Neuron (in vitro differentiated cells): ENCODE data around the gene SSBP4.

ENCODE experiments used
- H2AFZ ChIP-seq: one replicate; pipeline ENCODE4 v1.6.1; 2013; ENCODE audit warnings: low read depth, mild to moderate bottlenecking, inconsistent platforms, low read length, moderate library complexity
- H3K27me3 ChIP-seq: one replicate; pipeline ENCODE4 v1.6.1; 2013; ENCODE audit warnings: low read length; ENCODE audit not compliant: insufficient read depth
- H3K36me3 ChIP-seq: one replicate; pipeline ENCODE4 v1.6.1; 2013; ENCODE audit warnings: low read length; ENCODE audit not compliant: insufficient read depth
- H3K4me1 ChIP-seq: one replicate; pipeline ENCODE4 v1.6.1; 2013; ENCODE audit warnings: low read length; ENCODE audit not compliant: insufficient read depth
- H3K4me3 ChIP-seq: 2 replicates; pipeline ENCODE4 v1.5.1; 2013; ENCODE audit warnings: mild to moderate bottlenecking, low read length, moderate library complexity
- H3K9me3 ChIP-seq: one replicate; pipeline ENCODE4 v1.6.1; 2013; ENCODE audit warnings: low read length

The SSBP4 gene

DNA sequence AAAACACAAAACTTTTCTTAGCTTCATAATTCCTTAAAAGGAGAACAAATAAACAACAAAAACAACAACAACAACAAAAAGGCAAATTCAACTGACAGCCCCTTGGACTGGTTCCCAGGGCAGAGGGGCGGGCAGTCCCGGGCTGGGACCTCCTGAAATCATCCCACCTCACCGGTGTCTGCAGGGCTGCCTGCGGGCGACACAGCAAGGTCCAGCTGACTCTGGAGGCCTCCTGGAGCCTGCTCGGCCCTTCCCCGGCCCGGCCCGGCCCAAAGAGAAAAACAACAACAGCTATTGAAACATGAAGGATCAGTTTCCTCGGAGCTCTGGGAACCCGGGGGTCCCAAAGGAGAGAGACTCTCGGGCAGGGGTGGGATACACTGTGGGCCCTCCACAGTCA, 23.7 kb downstream of the SSBP4 start:
- no peak overlapping the region for H2AFZ ChIP-seq
- no peak overlapping the region for H3K4me3 ChIP-seq
- no peaks in the 10 kb centered on the region for H3K9me3 ChIP-seq
- H3K36me3 ChIP-seq = peaks cover 12% of the 10 kb centered on the region
- no peaks in the 10 kb centered on the region for H3K27me3 ChIP-seq
- H3K4me1 ChIP-seq = peaks cover 36% of the 10 kb centered on the region

DNA sequence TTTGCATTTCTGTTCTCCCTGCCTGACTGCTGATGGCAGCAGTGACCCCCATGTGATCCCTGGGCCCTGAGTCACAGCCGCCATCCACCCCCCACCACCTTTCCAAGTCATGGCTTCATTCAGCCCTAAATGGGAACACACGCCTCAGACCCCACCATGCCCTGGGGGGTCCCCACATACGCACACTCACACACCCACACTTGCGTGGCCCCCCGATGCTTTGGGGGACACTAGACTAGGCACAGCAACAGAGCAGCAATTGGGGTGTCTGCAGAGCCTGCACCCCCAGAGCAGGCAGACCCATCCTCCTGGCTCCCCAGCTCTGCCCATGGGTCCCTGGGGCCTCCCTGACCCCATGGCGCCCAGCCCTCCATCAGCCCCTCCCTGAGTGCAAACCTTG, 24.2 kb downstream of the SSBP4 start:
- H3K9me3 ChIP-seq = no peaks in the 10 kb centered on the region
- H3K4me1 ChIP-seq = peaks cover 34% of the 10 kb centered on the region
- no peak overlapping the region for H2AFZ ChIP-seq
- H3K4me3 ChIP-seq = no peak overlapping the region
- peaks cover 12% of the 10 kb centered on the region for H3K36me3 ChIP-seq
- H3K27me3 ChIP-seq = no peaks in the 10 kb centered on the region

DNA sequence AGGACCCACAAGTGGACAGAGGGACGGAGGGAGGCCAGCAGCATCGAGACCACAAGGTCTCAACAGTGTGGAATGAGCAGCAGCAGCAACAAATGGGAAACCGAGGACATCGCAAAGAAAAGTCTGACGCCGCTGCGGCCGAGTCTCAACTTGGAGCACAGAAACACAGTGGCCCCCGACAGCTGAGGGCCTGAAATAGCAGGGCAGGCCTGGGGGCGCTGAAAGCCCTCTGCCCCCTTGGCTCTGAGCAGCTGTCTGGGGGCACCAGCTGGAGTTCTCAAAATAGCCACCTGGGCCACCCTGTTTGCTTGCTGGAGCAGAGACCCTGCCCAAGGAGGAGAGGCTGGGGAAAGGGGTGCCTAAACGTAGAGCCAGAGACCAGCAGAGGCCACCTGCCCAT, 24.6 kb downstream of the SSBP4 start:
- no peak overlapping the region for H2AFZ ChIP-seq
- H3K36me3 ChIP-seq = peaks cover 12% of the 10 kb centered on the region
- H3K4me1 ChIP-seq = peaks cover 30% of the 10 kb centered on the region
- no peaks in the 10 kb centered on the region for H3K27me3 ChIP-seq
- no peak overlapping the region for H3K4me3 ChIP-seq
- H3K9me3 ChIP-seq = no peaks in the 10 kb centered on the region

DNA sequence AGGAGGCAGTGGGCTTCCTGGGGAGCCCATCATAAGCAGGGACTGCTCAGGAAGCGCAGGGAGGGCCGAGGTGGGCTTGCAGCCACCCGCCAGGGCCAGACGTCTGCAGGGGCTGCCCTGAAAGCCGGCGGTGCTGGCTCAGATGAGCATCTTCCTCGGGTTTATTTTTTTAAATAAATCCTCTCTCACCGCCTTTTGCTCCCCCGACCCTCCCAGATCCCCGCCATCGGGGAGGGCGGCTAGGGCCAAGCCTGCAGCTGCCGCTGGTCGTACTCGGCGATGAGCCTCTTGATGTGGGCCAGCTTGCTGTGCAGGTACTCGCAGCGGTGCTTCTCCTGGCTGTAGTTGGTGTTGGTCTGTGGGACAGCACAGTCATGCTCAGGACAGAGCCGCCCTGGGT, 25.3 kb downstream of the SSBP4 start:
- H3K4me3 ChIP-seq = no peak overlapping the region
- H3K4me1 ChIP-seq = peaks cover 23% of the 10 kb centered on the region
- H2AFZ ChIP-seq = no peak overlapping the region
- no peaks in the 10 kb centered on the region for H3K27me3 ChIP-seq
- H3K36me3 ChIP-seq = peaks cover 12% of the 10 kb centered on the region
- H3K9me3 ChIP-seq = no peaks in the 10 kb centered on the region

DNA sequence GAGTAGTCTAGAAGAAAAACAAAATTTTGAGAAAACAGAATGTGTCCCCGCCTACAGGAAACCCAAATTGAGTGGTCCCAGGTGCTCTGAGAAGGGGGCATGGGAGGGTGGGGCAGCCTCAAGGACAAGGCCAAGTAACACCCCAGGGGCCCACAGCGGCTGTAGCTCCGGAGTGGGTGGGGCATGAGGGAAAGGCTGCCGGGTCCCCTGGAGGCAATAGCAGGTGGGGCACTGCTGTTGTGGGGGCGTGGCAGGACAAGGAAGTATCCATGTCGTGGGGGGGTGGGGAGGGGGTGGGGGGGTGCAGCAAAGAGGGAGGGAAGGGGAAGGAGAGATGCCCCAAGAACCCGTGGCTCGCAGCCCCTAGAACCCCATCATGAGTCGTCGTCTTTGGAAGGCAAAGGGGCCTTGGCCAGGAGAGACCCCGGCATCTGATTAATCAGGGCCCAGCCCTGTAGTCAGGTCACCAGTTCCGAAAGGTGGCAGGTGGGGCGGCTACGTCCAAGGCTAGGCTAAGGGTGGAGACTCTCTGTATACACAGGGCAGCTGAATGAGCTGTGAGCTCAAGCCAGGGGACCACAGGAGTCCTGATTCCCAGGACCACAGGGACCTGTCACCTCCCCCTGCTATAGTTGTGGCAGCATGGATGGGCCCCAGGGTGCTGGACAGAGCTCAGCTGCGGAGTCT, 26.2 kb downstream of the SSBP4 start:
- H3K4me3 ChIP-seq = no peak overlapping the region
- peaks cover 14% of the 10 kb centered on the region for H3K4me1 ChIP-seq
- H3K36me3 ChIP-seq = peaks cover 12% of the 10 kb centered on the region
- no peaks in the 10 kb centered on the region for H3K9me3 ChIP-seq
- H3K27me3 ChIP-seq = no peaks in the 10 kb centered on the region
- no peak overlapping the region for H2AFZ ChIP-seq

DNA sequence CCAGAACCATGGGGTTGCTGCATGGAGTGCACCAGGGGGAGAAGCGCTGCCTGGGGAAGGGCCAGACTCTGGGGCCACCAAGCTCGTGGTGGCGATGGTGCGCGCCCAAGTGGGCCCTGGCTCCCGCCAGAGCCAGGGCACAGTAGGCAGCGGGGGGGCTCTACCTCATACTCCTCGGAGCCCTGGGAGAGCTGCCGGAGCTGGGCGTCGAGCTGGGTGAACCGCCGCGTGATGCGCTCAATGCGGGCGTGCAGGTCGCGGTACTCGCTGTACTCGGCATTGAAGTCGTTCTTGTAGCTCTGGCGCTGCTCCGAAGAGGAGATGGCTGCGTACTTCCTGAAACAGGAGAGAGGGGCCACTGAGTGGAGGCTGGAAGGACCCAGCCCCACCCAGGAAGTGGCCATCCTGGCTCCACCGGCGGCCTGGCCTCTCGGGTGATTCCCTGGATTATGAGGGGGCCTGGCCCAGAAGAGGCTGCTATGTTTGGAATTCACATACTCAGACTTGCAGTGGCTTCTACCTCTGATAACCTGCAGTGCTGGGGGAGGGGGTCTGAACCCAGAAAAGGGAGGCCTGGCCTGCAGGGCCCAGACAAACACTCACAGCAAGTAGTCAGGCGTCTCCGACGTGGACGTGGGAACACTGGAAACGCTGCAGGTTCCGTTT, 27.1 kb downstream of the SSBP4 start:
- Histone ChIP-seq H3K36me3 (peaks cover 15% of the 10 kb centered on the region), H3K4me1 (peaks cover 12% of the 10 kb centered on the region), H3K27me3 (no peaks in the 10 kb centered on the region), H3K4me3 (no peak overlapping the region), H2AFZ (no peak overlapping the region), H3K9me3 (no peaks in the 10 kb centered on the region)

DNA sequence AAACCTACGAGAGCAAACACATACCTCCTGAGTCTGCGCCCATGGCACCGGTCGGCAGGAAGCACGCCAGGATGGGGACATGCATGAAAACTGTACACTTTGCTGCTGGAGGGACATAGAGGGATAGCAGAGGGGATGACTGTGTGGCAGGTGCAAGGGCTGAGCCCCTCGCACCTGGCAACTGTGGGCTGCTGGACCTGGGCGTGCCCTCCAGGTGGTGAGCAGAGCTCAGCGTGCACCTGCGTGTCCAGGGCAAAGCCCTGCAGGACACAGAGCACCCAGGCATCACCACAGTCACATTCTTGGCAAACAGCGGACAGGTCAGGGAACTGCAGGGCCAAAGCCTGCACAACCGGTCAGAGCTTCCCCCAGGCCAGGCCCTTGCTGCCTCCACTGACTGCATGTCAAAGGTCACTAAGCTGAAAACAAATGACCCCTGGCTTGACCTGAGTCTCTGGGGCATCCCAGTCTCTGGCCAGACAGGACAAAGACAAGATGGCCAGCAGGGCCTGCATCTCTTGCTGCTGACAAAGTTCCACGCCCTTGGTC, 27.7 kb downstream of the SSBP4 start:
- H3K36me3 ChIP-seq = peaks cover 15% of the 10 kb centered on the region
- no peaks in the 10 kb centered on the region for H3K9me3 ChIP-seq
- H3K4me3 ChIP-seq = no peak overlapping the region
- H3K27me3 ChIP-seq = no peaks in the 10 kb centered on the region
- H2AFZ ChIP-seq = no peak overlapping the region
- H3K4me1 ChIP-seq = peaks cover 13% of the 10 kb centered on the region

DNA sequence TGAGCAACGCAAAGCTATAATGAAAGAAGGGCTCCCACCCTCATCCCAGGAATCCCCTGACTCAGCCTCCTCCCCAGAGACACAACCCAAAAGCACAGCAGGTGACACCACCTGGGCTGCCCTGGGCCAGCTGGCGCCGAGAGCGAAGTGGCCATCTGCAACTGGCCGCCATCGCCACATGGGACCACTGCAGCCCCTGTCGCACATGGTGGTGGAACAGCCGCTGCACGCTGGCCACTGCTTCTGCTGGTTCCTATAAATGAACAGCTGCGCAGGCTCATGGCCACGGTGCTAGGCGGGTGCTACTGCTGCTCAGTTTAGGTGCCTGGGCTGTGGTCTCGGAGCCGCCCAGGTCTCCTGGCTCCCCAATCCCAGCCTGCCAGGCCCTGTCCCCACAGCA, 30.4 kb downstream of the SSBP4 start:
- peaks cover 13% of the 10 kb centered on the region for H3K36me3 ChIP-seq
- H3K4me1 ChIP-seq = peaks cover 9% of the 10 kb centered on the region
- H3K9me3 ChIP-seq = no peaks in the 10 kb centered on the region
- no peak overlapping the region for H2AFZ ChIP-seq
- no peaks in the 10 kb centered on the region for H3K27me3 ChIP-seq
- H3K4me3 ChIP-seq = no peak overlapping the region

DNA sequence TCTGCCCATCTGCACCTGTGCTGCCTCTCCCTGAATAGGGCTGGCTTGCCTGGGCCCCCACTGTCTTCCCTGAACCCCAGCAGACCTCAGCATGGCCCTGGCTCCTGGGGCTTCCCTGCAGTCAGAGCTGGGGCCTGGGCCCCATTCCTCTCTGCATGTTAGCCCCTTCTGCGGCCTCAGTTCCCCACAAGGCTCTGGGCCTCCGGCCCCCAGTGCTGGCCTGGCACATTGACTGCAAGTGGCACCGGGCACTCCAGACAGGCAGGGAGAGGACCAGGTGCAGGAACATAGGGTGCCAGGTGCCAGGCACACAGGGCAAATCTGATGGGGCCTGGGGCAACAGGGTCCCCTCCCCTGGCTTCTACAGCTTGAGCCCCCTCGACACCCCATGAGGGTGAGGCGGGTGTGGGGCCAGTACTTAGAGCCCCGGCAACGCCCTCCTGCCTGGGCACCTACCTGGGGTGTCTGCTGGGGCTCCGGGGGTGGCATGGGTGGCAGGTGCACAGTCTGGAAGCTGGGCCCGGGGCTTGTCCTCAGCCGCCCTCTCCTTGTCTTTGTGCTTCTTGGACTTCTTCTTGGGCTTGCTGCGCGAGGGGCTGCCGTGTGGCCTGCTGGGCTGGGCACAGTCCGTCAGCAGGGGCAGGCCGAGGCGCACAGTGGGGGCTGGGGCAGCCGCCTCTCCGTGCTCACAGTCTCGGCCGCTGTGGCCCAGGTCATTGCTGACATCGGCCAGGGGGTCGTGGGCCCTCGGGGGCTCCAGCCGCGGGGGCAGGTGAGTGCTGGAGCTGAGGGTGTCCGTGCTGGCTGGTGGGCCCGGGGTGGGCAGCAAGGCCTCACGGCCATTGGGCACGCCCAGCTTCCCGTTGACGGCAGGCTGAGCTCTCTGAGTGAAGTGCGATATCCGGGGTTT, 31.1 kb downstream of the SSBP4 start:
- peaks cover 9% of the 10 kb centered on the region for H3K4me1 ChIP-seq
- no peaks in the 10 kb centered on the region for H3K27me3 ChIP-seq
- H3K9me3 ChIP-seq = no peaks in the 10 kb centered on the region
- no peak overlapping the region for H2AFZ ChIP-seq
- H3K4me3 ChIP-seq = no peak overlapping the region
- H3K36me3 ChIP-seq = peaks cover 8% of the 10 kb centered on the region

DNA sequence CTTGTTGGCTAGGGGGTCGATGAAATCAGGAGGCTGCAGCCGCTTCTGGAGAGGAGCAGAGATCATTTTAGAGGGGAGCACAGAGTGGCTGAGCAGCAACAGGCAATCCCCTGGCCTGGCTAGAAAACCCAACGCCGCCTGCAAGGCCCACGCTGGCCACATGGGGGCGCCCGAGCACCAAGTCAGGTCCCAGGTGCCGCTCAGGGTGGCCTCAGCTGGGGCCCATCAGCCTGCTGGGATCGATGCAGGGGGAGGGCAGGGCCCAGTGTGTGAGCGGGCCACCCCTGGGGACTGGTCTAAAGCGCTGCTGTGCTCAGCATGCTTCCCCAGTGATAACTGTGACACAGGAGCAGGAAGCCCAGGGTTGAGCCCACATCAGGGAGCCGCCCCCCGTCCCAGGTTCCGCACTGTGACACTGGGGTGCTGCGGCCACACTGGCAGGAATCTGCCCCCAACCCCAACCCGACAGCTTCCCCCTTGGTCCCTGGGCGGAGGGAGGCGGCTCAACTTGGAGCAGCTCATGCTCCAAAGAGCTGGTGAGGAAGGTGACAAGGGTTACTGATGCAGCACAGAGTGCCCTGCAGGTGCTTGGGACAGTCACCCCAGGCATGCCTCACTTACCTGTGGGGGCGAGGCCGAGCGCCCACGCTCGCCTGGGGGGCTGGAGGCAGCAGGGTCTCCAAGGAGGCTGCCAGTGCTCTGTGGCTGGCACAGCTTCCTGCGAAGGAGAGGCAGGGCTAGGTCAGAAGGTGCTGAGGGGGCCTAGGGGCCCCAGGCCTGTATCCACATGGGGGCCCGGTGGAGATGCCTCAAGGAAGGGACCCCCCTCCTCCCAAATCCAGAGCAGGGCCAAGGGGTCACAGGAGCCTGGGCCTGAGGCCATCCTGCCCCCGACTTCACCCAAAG, 32.0 kb downstream of the SSBP4 start:
- H3K4me1 ChIP-seq = peaks cover 9% of the 10 kb centered on the region
- H2AFZ ChIP-seq = no peak overlapping the region
- H3K4me3 ChIP-seq = no peak overlapping the region
- no peaks in the 10 kb centered on the region for H3K27me3 ChIP-seq
- H3K9me3 ChIP-seq = no peaks in the 10 kb centered on the region
- H3K36me3 ChIP-seq = peaks cover 6% of the 10 kb centered on the region

DNA sequence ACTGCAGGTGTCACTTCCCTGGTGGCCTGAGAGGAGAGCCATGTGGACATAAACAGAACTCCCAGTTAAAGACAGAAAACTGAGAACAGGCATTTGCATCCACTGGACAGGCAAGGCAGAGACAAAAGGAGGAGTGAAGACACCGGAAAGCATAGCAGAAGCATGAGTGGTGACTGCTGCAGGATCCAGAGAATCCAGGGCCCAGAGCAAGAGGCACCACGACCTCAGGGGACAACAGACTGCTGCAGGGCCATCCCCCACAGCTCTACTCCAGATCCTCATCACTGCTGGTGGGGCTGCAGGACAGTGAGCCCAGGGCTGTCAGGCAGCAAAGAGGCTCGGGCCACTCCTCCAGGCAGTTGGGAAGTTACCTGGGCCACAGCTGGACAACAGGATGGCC, 33.2 kb downstream of the SSBP4 start:
- Histone ChIP-seq H3K4me3 (no peak overlapping the region), H3K4me1 (peaks cover 5% of the 10 kb centered on the region), H3K27me3 (no peaks in the 10 kb centered on the region), H2AFZ (no peak overlapping the region), H3K36me3 (peaks cover 7% of the 10 kb centered on the region), H3K9me3 (no peaks in the 10 kb centered on the region)

DNA sequence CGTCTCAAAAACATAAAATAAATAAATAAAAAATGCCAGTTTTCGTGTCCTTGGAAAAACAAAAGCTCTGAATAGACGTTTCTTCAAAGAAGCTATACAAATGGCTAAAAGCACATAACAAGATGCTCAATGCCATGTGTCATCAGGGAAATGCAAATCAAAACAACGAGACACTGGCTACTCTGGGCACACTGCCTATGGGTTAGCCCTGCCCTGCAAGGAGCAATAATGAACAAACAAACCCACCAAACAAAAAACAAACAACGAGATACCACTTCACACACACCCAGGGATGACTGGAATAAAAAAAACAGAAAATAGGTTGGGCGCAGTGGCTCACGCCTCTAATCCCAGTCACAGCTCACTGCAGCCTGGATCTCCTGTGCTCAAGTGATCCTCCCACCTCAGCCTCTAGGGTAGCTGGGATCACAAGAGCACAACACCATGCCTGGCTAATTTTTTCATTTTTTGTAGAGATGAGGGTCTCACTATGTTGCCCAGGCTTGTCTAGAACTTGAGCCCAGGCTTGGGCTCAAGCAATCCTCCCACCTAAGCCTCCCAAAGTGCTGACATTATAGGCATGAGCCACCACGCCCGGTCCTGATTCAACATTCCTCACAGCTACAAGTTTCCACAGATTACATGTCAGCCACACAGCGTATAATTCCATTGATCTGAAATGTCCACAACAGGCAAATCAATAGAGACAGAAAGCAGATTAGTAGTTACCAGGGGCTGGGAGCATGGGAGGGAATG, 34.2 kb downstream of the SSBP4 start:
- H3K4me1 ChIP-seq = peaks cover 5% of the 10 kb centered on the region
- H2AFZ ChIP-seq = no peak overlapping the region
- H3K4me3 ChIP-seq = no peak overlapping the region
- H3K27me3 ChIP-seq = no peaks in the 10 kb centered on the region
- H3K9me3 ChIP-seq = no peaks in the 10 kb centered on the region
- H3K36me3 ChIP-seq = peaks cover 16% of the 10 kb centered on the region
